Esophagus squamous epithelium (tissue), 5 donors: ENCODE results near the gene SPINK1. TPM values are rescaled to one million over a fixed set of nuclear protein-coding genes. Genes with fewer than 3 reads are reported as not detected.
"Not testable (repeated sequence)": the region's sequence is repeated elsewhere in the genome, so short reads cannot be mapped to it uniquely, and the experiment has no call there.

Experiments used
- DNase-seq: peaks from one replicate; lab custom pipeline; 2025; lab: John Stamatoyannopoulos, UW
- H3K27ac ChIP-seq, 4 donors: fragments of 200-600 bp; sonication (generic); one replicate each; pipeline ENCODE4 v1.5.1; 2016 to 2019; ENCODE audit warnings: mild to moderate bottlenecking in 1 of 4
- H3K27me3 ChIP-seq, 4 donors: fragments of 200-600 bp; sonication (generic); 1 replicate in 3 of 4; 2 replicates in 1 of 4; pipeline versions ENCODE4 v1.5.1 to v1.6.0; 2017 to 2021; ENCODE audit warnings: antibody characterized with exemption in 1 of 4
- H3K36me3 ChIP-seq, 3 donors: fragments of 200-600 bp; sonication (generic); one replicate each; pipeline ENCODE4 v1.5.1; 2016 to 2019
- H3K4me1 ChIP-seq, 3 donors: fragments of 200-600 bp; sonication (generic); one replicate each; pipeline ENCODE4 v1.5.1; 2017 to 2019
- H3K4me3 ChIP-seq, 4 donors: fragments of 200-600 bp; sonication (generic); 1 replicate in 3 of 4; 2 replicates in 1 of 4; pipeline ENCODE4 v1.5.1; 2016 to 2019; ENCODE audit warnings: mild to moderate bottlenecking in 2 of 4, moderate library complexity in 1 of 4
- H3K9me3 ChIP-seq, 3 donors: fragments of 200-600 bp; sonication (generic); one replicate each; pipeline ENCODE4 v1.5.1; 2016 to 2019
- CTCF ChIP-seq, 6 experiments: fragments of 450-650 bp in 4 of 6; fragments of 200-600 bp in 2 of 6; sonication (generic) in 2 of 6; IDR thresholded peaks; one replicate each; pipeline ENCODE4 v1.5.1; 2016 to 2019; ENCODE audit warnings: antibody characterized with exemption in 6 of 6, mild to moderate bottlenecking in 4 of 6, moderate library complexity in 4 of 6
- POLR2A ChIP-seq, 4 donors: fragments of 450-650 bp; IDR thresholded peaks; one replicate each; pipeline ENCODE4 v1.6.1; 2017; ENCODE audit warnings: antibody characterized with exemption in 4 of 4, mild to moderate bottlenecking in 4 of 4, moderate library complexity in 3 of 4
- WGBS, 2 donors: methylation state at CpG; one replicate each; pipeline ENCODE4 v1.1.5; 2018; 5-methylcytosine and 5-hydroxymethylcytosine counted together
- intact Hi-C: fragments of 100-400 bp; cut with DNase I; formaldehyde crosslinking; loops from one replicate; pipeline ENCODE4 v1.15.0; 2022
- total RNA-seq, 4 donors: library from RNA; depleted of rRNA; stranded (reverse); fragments of >200 nt; gene quantifications; one replicate each; pipeline ENCODE4 v1.1.0, GENCODE V29; 2016
- donor health status: DM: yes; HTN: yes; CAD: no.

Gene SPINK1
- total RNA-seq, 4 donors from 2014 or later, result not detected

GRCh38 chr5:147805030-147805454 is 26.4 kb downstream of the SPINK1 start:
- DNase-seq, result no peak
- Histone ChIP-seq H3K4me3 (no peak overlapping the region), H3K4me1 (peaks cover 0 to 6% (median 0%) of the 10 kb centered on the region in 3 donors), H3K27me3 (peaks cover 0 to 5% (median 0%) of the 10 kb centered on the region in 4 donors), H3K36me3 (no peaks in the 10 kb centered on the region), H3K27ac (no peak overlapping the region), H3K9me3 (no peaks in the 10 kb centered on the region)
- intact Hi-C loops, result no loop called here
- 38 to 42% methylated on average over 6 of the region's 6 CpGs for WGBS, 2 donors
- TF ChIP-seq POLR2A (IDR thresholded peaks at IDR 0.05) (no peak), CTCF (IDR thresholded peaks at IDR 0.05) (no peak)

GRCh38 chr5:147804334-147804733 is 27.1 kb downstream of the SPINK1 start:
- Histone ChIP-seq H3K27me3 (peaks cover 0 to 5% (median 0%) of the 10 kb centered on the region in 4 donors), H3K4me3 (no peak overlapping the region), H3K9me3 (no peaks in the 10 kb centered on the region), H3K36me3 (no peaks in the 10 kb centered on the region), H3K27ac (no peak overlapping the region), H3K4me1 (peaks cover 0 to 6% (median 0%) of the 10 kb centered on the region in 3 donors)
- TF ChIP-seq CTCF (IDR thresholded peaks at IDR 0.05), result no peak
- TF ChIP-seq POLR2A (IDR thresholded peaks at IDR 0.05), result no peak
- intact Hi-C loops, result no loop called here
- DNase-seq, result no peak
- WGBS, 2 donors, result 45 to 50% methylated on average over 3 of the region's 3 CpGs

GRCh38 chr5:147803926-147804325 is 27.5 kb downstream of the SPINK1 start:
- Histone ChIP-seq H3K36me3 (no peaks in the 10 kb centered on the region), H3K27me3 (peaks cover 0 to 5% (median 0%) of the 10 kb centered on the region in 4 donors), H3K4me3 (no peak overlapping the region), H3K27ac (no peak overlapping the region), H3K9me3 (no peaks in the 10 kb centered on the region), H3K4me1 (peaks cover 0 to 6% (median 0%) of the 10 kb centered on the region in 3 donors)
- TF ChIP-seq POLR2A (IDR thresholded peaks at IDR 0.05) (no peak), CTCF (IDR thresholded peaks at IDR 0.05) (no peak)
- intact Hi-C loops, result no loop called here
- WGBS, 2 donors, result 14 to 25% methylated on average over 1 of the region's 1 CpG
- DNase-seq, result no peak

- H3K36me3 ChIP-seq, H3K4me1 ChIP-seq, H3K27ac ChIP-seq, H3K9me3 ChIP-seq, H3K4me3 ChIP-seq, DNase-seq, H3K27me3 ChIP-seq, intact Hi-C loops: not testable (repeated sequence)
- WGBS, 2 donors, result 55 to 58% methylated on average over 3 of the region's 3 CpGs
These were observed 28.3 kb downstream of the SPINK1 start for GRCh38 chr5:147803161-147803560.

- Histone ChIP-seq H3K27me3 (peaks cover 0 to 5% (median 0%) of the 10 kb centered on the region in 4 donors), H3K4me3 (no peak overlapping the region), H3K36me3 (no peaks in the 10 kb centered on the region), H3K27ac (no peak overlapping the region), H3K4me1 (peaks cover 0 to 6% (median 0%) of the 10 kb centered on the region in 3 donors), H3K9me3 (no peaks in the 10 kb centered on the region)
- intact Hi-C loops, result no loop called here
- DNase-seq, result no peak
- WGBS, 2 donors, result 46 to 56% methylated on average over 1 of the region's 1 CpG
- TF ChIP-seq CTCF (IDR thresholded peaks at IDR 0.05) (no peak), POLR2A (IDR thresholded peaks at IDR 0.05) (no peak)
These were observed 30.0 kb downstream of the SPINK1 start for GRCh38 chr5:147801461-147801860.

- Histone ChIP-seq H3K27me3 (peaks cover 0 to 5% (median 0%) of the 10 kb centered on the region in 4 donors), H3K4me3 (no peak overlapping the region), H3K9me3 (no peaks in the 10 kb centered on the region), H3K27ac (no peak overlapping the region), H3K4me1 (peaks cover 0 to 6% (median 0%) of the 10 kb centered on the region in 3 donors), H3K36me3 (no peaks in the 10 kb centered on the region)
- WGBS, 2 donors, result 55 to 59% methylated on average over 3 of the region's 3 CpGs
- intact Hi-C loops, result no loop called here
- TF ChIP-seq POLR2A (IDR thresholded peaks at IDR 0.05), result no peak
- no peak for TF ChIP-seq CTCF (IDR thresholded peaks at IDR 0.05)
- DNase-seq, result no peak
These were observed 31.0 kb downstream of the SPINK1 start for GRCh38 chr5:147800491-147800890.
